IMR-90 (cell line): ENCODE results near the gene MYT1.

ENCODE experiments used
- BHLHE40 ChIP-seq: fragments of 150-350 bp; IDR thresholded peaks from 2 replicates; pipeline ENCODE4 v1.6.1; 2016; ENCODE audit warnings: mild to moderate bottlenecking, low read depth, low read length
- CEBPB ChIP-seq: IDR thresholded peaks from 2 replicates; pipeline ENCODE4 v1.6.1; 2012; ENCODE audit warnings: low read depth, low read length, improper control_type of control experiment
- CTCF ChIP-seq: conservative IDR thresholded peaks from 2 replicates; pipeline ENCODE4 v1.5.1; 2012; ENCODE audit warnings: mild to moderate bottlenecking, low read depth, low read length, improper control_type of control experiment
- ELK1 ChIP-seq: fragments of 150-350 bp; IDR thresholded peaks from 2 replicates; pipeline ENCODE4 v1.6.1; 2016; ENCODE audit warnings: low read depth, mild to moderate bottlenecking, low read length, moderate library complexity, borderline replicate concordance
- FOS ChIP-seq: fragments of 150-350 bp; IDR thresholded peaks from 2 replicates; pipeline ENCODE4 v1.6.1; 2016; ENCODE audit warnings: low read depth, low read length
- MAZ ChIP-seq: IDR thresholded peaks from 2 replicates; pipeline ENCODE4 v1.6.1; 2012; ENCODE audit warnings: low read depth, mild to moderate bottlenecking, low read length, improper control_type of control experiment, moderate library complexity, borderline replicate concordance
- MXI1 ChIP-seq: IDR thresholded peaks from 2 replicates; pipeline ENCODE4 v1.6.1; 2012; ENCODE audit warnings: low read depth, mild to moderate bottlenecking, low read length, moderate library complexity, borderline replicate concordance
- POLR2A ChIP-seq: IDR thresholded peaks from 2 replicates; pipeline ENCODE4 v1.6.1; 2012; ENCODE audit warnings: mild to moderate bottlenecking, low read depth, low read length
- RAD21 ChIP-seq: IDR thresholded peaks from 2 replicates; pipeline ENCODE4 v1.6.1; 2012; ENCODE audit warnings: low read length, improper control_type of control experiment
- TF ChIP-seq, protein P1 (sequence below): fragments of 150-350 bp; IDR thresholded peaks from 2 replicates; pipeline ENCODE4 v1.6.1; 2017; ENCODE audit warnings: mild to moderate bottlenecking, antibody characterized with exemption, low read length, low read depth

DNA sequence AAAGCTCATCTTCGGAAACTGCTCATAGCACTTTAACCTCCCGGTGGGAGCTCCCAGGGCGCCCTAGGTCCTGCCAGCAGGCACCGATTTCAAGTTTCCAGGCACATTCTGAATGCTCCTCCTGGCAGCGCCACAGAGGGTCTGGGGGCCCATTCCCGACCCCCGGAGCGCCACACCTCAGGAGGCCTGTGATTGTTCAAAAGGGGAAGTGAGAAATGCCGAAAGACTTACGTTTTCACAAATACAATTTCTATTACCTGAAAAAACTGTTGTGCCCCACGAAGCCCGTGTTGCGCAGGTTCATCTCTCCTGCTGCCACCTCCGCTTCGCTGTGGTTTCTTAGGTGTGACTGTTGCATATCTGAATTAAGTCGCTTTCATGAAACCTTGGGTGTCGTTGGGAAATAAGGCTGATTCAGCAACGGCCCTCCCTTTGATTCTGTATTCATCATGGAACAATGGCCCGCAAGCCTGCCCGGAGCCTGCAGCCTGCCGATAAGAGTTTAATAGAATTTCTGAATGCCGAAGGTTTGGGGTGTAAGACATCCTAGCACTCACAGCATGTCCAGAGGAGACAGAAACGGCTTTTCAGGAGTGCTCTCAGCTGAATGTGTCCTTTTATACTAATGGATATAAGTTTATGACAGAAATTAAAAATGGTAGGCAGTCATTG, 1.9 kb upstream of the MYT1 start:
- no peak for TF ChIP-seq CEBPB
- TF ChIP-seq CTCF: no peak
- TF ChIP-seq POLR2A: no peak
- TF ChIP-seq, protein P1, sequence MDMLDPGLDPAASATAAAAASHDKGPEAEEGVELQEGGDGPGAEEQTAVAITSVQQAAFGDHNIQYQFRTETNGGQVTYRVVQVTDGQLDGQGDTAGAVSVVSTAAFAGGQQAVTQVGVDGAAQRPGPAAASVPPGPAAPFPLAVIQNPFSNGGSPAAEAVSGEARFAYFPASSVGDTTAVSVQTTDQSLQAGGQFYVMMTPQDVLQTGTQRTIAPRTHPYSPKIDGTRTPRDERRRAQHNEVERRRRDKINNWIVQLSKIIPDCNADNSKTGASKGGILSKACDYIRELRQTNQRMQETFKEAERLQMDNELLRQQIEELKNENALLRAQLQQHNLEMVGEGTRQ: no peak
- TF ChIP-seq MAZ: no peak
- no peak for TF ChIP-seq RAD21
- TF ChIP-seq BHLHE40: no peak
- TF ChIP-seq ELK1: no peak
- no peak for TF ChIP-seq MXI1
- TF ChIP-seq FOS: no peak
